GM13977 (cell line): ENCODE data around the gene BTBD9.

Experiments used
- DNase-seq: peaks from one replicate; pipeline ENCODE4 v3.0.0; 2012; ENCODE audit warnings: low spot score
- in situ Hi-C: fragments of 300-500 bp; cut with MboI; formaldehyde crosslinking; loops from one replicate; pipeline ENCODE4 v1.12.0; 2022; ENCODE audit warnings: low sequenced_read_pairs, low pct_unique_long_range_greater_than_20kb, mixed read lengths, inconsistent platforms; ENCODE audit not compliant: unreplicated experiment
- TF ChIP-seq, protein P1 (sequence below): IDR thresholded peaks from 2 replicates; pipeline ENCODE4 v1.5.1; 2012; ENCODE audit warnings: mild to moderate bottlenecking, control low read depth; ENCODE audit not compliant: insufficient read depth; ENCODE audit errors: extremely low read depth, missing control alignments

The BTBD9 gene

GRCh38 chr6:38209371-38210260 lies 430.1 kb downstream of the BTBD9 start:
- no peak for DNase-seq
- TF ChIP-seq, protein P1, sequence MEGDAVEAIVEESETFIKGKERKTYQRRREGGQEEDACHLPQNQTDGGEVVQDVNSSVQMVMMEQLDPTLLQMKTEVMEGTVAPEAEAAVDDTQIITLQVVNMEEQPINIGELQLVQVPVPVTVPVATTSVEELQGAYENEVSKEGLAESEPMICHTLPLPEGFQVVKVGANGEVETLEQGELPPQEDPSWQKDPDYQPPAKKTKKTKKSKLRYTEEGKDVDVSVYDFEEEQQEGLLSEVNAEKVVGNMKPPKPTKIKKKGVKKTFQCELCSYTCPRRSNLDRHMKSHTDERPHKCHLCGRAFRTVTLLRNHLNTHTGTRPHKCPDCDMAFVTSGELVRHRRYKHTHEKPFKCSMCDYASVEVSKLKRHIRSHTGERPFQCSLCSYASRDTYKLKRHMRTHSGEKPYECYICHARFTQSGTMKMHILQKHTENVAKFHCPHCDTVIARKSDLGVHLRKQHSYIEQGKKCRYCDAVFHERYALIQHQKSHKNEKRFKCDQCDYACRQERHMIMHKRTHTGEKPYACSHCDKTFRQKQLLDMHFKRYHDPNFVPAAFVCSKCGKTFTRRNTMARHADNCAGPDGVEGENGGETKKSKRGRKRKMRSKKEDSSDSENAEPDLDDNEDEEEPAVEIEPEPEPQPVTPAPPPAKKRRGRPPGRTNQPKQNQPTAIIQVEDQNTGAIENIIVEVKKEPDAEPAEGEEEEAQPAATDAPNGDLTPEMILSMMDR, result no peak
- in situ Hi-C loops, result no loop called here

DNA sequence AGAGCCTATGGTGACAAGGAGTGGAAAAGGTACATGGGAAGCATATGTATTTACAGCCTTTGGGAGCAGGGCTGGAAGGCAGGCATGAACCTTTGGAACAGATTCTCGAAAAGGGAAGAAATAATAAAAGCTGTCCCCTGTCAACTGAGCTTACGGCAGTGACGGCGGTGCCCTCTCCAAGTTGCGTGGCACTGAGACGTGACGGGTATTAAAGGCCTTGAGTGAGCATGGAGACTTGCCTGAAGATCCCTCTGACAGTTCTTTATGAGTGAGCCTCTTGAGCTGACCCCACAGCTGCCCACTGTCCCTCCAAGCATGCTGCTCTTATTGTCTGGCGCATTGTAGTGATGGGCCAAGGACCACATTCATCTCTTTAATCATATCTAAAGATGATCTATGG lies 431.7 kb downstream of the BTBD9 start:
- in situ Hi-C loops, result no loop called here
- TF ChIP-seq, protein P1, result no peak

GRCh38 chr6:38207375-38207774 lies 432.4 kb downstream of the BTBD9 start:
- DNase-seq, result no peak
- in situ Hi-C loops, result no loop called here
- TF ChIP-seq, protein P1, result no peak

More for the DNA sequence above, 431.7 kb downstream of the BTBD9 start:
- no peak for DNase-seq

DNA sequence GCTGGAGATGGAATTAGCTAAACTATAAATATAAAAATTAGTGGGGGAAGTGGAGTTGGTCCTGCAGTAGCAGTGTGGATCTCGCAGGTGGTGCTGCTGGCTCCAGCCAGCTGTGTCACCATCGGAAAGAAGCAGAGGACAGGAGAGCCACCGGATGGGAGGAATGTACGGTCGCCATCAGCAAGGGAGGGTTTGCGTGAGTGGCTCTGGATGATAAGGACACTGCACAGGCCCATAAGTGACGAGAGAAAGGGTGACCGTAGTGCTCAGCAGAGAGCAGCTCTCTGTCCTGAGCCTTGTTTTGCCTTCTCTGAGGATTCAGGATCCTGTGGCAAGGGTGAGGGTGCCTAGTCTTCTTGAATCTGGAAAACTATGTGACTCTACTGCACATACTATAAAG lies 441.5 kb downstream of the BTBD9 start:
- DNase-seq, result no peak
- in situ Hi-C loops, result no loop called here
- TF ChIP-seq, protein P1, result no peak

DNA sequence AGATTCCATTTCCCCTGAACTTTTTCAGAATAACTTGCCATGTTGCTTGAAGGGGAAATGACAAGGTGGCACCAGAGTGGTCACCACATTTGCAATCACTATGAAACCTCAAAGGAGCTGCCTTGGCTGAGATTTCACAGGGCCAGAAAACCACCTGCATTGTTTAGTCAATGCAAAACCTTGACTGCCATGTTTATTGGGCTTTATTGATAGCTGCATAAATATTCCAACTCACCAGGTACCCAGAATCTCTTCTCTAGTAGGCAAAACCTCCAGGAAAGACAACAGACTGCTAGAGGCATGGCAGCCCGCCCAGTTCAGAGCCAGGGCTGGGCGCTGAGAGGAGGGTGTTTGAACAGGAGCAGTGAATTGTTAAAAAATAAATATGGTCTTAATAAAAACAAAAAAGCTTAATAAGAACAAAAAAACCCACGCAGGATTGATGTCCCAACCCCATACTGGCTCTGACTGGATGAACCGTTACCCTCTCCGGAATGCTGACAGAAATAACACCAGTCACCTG lies 444.6 kb downstream of the BTBD9 start:
- TF ChIP-seq, protein P1, result no peak
- in situ Hi-C loops, result no loop called here
- no peak for DNase-seq

DNA sequence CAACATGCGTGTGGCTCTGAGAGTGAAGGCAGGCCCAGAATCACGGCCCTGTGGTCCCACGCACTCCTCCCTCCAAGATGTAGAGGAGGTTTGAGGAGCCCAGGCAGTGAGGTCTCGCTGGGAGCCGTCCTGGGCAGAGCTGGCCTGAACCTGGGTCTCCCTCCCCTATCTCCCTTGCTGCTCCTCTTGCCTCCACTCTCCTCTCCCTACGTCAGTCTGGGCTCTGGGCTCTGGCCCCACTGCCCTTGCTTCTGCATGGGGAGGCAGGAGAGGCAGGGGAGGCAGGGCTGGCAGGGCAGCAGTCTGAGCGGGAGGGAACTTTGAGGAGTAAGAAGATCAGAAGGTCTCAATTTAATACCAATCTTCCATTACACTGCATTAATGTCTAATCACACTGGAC lies 445.1 kb downstream of the BTBD9 start:
- TF ChIP-seq, protein P1, result no peak
- in situ Hi-C loops, result no loop called here
- no peak for DNase-seq
